HG03575 (cell line): ENCODE data around the gene C1QL2.

Source experiments
- ATAC-seq: cut with Tn5 transposase; IDR thresholded peaks from one replicate; pipeline ENCODE4 v1.9.1; 2021; ENCODE audit not compliant: unreplicated experiment, insufficient number of reproducible peaks, low FRiP score; ENCODE audit errors: extremely low read depth

C1QL2 gene

GRCh38 chr2:119181391-119181790, 22.8 kb upstream of the C1QL2 start:
- ATAC-seq: no peak

GRCh38 chr2:119180892-119181291, 22.3 kb upstream of the C1QL2 start:
- ATAC-seq: no peak

GRCh38 chr2:119179991-119180390, 21.4 kb upstream of the C1QL2 start:
- ATAC-seq: no peak

GRCh38 chr2:119179202-119179601, 20.7 kb upstream of the C1QL2 start:
- ATAC-seq: no peak

- no peak for ATAC-seq
Observed at GRCh38 chr2:119178776-119179175, 20.2 kb upstream of the C1QL2 start.

- no peak for ATAC-seq
Observed at GRCh38 chr2:119177838-119178190, 19.3 kb upstream of the C1QL2 start.

GRCh38 chr2:119177171-119177837, 18.8 kb upstream of the C1QL2 start:
- no peak for ATAC-seq

- no peak for ATAC-seq
Observed at GRCh38 chr2:119175517-119175916, 17.0 kb upstream of the C1QL2 start.

- ATAC-seq: no peak
Observed at GRCh38 chr2:119174993-119175347, 16.4 kb upstream of the C1QL2 start.

GRCh38 chr2:119174216-119174992, 15.9 kb upstream of the C1QL2 start:
- ATAC-seq: no peak

- ATAC-seq: no peak
Observed at GRCh38 chr2:119173556-119174060, 15.1 kb upstream of the C1QL2 start.

- ATAC-seq: no peak
Observed at GRCh38 chr2:119170504-119170903, 12.0 kb upstream of the C1QL2 start.

GRCh38 chr2:119169717-119170116, 11.2 kb upstream of the C1QL2 start:
- no peak for ATAC-seq

GRCh38 chr2:119160361-119160990, 1.9 kb upstream of the C1QL2 start:
- ATAC-seq: no peak

- no peak for ATAC-seq
Observed at GRCh38 chr2:119157850-119158511, 570 bp downstream of the C1QL2 start.

- no peak for ATAC-seq
Observed at GRCh38 chr2:119156891-119157773, 1.4 kb downstream of the C1QL2 start.

GRCh38 chr2:119156105-119156890, 2.3 kb downstream of the C1QL2 start:
- no peak for ATAC-seq

GRCh38 chr2:119155633-119156032, 2.9 kb downstream of the C1QL2 start:
- ATAC-seq: no peak
